HepG2 (cell line): Measurements from ENCODE around the gene ALDH4A1. TPM values are rescaled to one million over a fixed set of nuclear protein-coding genes. Genes with fewer than 3 reads are reported as not detected.
A peak's percentile ranks its signal among the peaks of the same experiment; 100 is the strongest.

Experiments used
- ATF7 ChIP-seq, 2 experiments: fragments of 450-650 bp in 1 of 2; sonication (generic) in 1 of 2; formaldehyde crosslinking in 1 of 2; IDR thresholded peaks; 2 replicates each; pipeline versions ENCODE4 v1.4.0 to v1.6.1; 2016 to 2020; ENCODE audit warnings: antibody characterized with exemption in 1 of 2, mild to moderate bottlenecking in 1 of 2, missing genetic modification reagents in 1 of 2
- DZIP1 ChIP-seq: sonication (generic); formaldehyde crosslinking; IDR thresholded peaks from 2 replicates; pipeline ENCODE4 v1.5.0; 2020; ENCODE audit warnings: mild to moderate bottlenecking, missing genetic modification reagents
- FOSL2 ChIP-seq: sonication (generic); formaldehyde crosslinking; IDR thresholded peaks from 2 replicates; pipeline ENCODE4 v1.4.0; 2020; ENCODE audit warnings: missing genetic modification reagents
- ISL2 ChIP-seq: sonication (generic); formaldehyde crosslinking; IDR thresholded peaks from 2 replicates; pipeline ENCODE4 v1.5.0; 2020; ENCODE audit warnings: missing genetic modification reagents
- NR0B2 ChIP-seq: sonication (generic); formaldehyde crosslinking; IDR thresholded peaks from 2 replicates; pipeline ENCODE4 v1.4.0; 2020; ENCODE audit warnings: mild to moderate bottlenecking, missing genetic modification reagents
- REPIN1 ChIP-seq: sonication (generic); formaldehyde crosslinking; IDR thresholded peaks from 2 replicates; pipeline ENCODE4 v1.8.0; 2022; ENCODE audit warnings: missing genetic modification reagents, low read depth, mild to moderate bottlenecking, borderline replicate concordance
- ZEB1 ChIP-seq: IDR thresholded peaks from 2 replicates; pipeline ENCODE4 v1.6.1; 2012; ENCODE audit warnings: mild to moderate bottlenecking, low read depth, inconsistent platforms; ENCODE audit not compliant: insufficient replicate concordance
- ZFP37 ChIP-seq: sonication (generic); formaldehyde crosslinking; IDR thresholded peaks from 2 replicates; pipeline ENCODE4 v1.4.0; 2020; ENCODE audit warnings: missing genetic modification reagents, borderline replicate concordance
- ZNF138 ChIP-seq: sonication (generic); formaldehyde crosslinking; IDR thresholded peaks from 2 replicates; pipeline ENCODE4 v1.5.0; 2020; ENCODE audit warnings: mild to moderate bottlenecking, low read depth, missing genetic modification reagents
- ZNF280D ChIP-seq: sonication (generic); formaldehyde crosslinking; IDR thresholded peaks from 2 replicates; pipeline ENCODE4 v1.5.1; 2020; ENCODE audit warnings: mild to moderate bottlenecking, missing genetic modification reagents
- ZNF292 ChIP-seq: sonication (generic); formaldehyde crosslinking; IDR thresholded peaks from 2 replicates; pipeline ENCODE4 v1.8.1; 2022; ENCODE audit warnings: mild to moderate bottlenecking, low read depth, missing genetic modification reagents, borderline replicate concordance
- ZNF629 ChIP-seq: sonication (generic); formaldehyde crosslinking; conservative IDR thresholded peaks from 2 replicates; pipeline ENCODE4 v1.5.0; 2020; ENCODE audit warnings: missing genetic modification reagents
- ZNF749 ChIP-seq: sonication (generic); formaldehyde crosslinking; IDR thresholded peaks from 2 replicates; pipeline ENCODE4 v1.8.0; 2022; ENCODE audit warnings: mild to moderate bottlenecking, missing genetic modification reagents, moderate library complexity, borderline replicate concordance
- ZNF788 ChIP-seq: sonication (generic); formaldehyde crosslinking; IDR thresholded peaks from 2 replicates; pipeline ENCODE4 v1.5.0; 2020; ENCODE audit warnings: mild to moderate bottlenecking, missing genetic modification reagents, borderline replicate concordance
- ZNF891 ChIP-seq: sonication (generic); formaldehyde crosslinking; IDR thresholded peaks from 2 replicates; pipeline ENCODE4 v1.5.0; 2020; ENCODE audit warnings: mild to moderate bottlenecking, missing genetic modification reagents
- polyA plus RNA-seq, 8 experiments: library from polyadenylated mRNA; depleted of rRNA in 3 of 8; stranded (reverse) in 7 of 8; unstranded in 1 of 8; fragments of >200 nt; fragmentation: Illumina TruSeq in 4 of 8; extraction: Trizol in 4 of 8; gene quantifications; 2 replicates each; pipeline versions ENCODE4 v1.2.1 to v1.2.3, GENCODE V29; 2011 to 2016; ENCODE audit warnings: low read depth in 4 of 8, missing spikeins in 1 of 8, mixed read lengths in 1 of 8; ENCODE audit not compliant: insufficient read depth in 1 of 8
- total RNA-seq, 5 experiments: library from RNA; depleted of rRNA; stranded (reverse); fragments of >200 nt; fragmentation: Illumina TruSeq; extraction: Trizol; gene quantifications; 2 replicates each; pipeline ENCODE4 v1.2.3, GENCODE V29; 2016; ENCODE audit warnings: low read depth in 1 of 5
- TF ChIP-seq, protein P1 (sequence below): sonication (generic); formaldehyde crosslinking; IDR thresholded peaks from 2 replicates; pipeline ENCODE4 v1.4.0; 2020; ENCODE audit warnings: missing genetic modification reagents

ALDH4A1 gene
- total and polyA plus RNA-seq, 2 of the 13 experiments (the other 11 are each of a cell fraction or from before 2014, with no cell fraction given), result 76.4 to 240 TPM

DNA sequence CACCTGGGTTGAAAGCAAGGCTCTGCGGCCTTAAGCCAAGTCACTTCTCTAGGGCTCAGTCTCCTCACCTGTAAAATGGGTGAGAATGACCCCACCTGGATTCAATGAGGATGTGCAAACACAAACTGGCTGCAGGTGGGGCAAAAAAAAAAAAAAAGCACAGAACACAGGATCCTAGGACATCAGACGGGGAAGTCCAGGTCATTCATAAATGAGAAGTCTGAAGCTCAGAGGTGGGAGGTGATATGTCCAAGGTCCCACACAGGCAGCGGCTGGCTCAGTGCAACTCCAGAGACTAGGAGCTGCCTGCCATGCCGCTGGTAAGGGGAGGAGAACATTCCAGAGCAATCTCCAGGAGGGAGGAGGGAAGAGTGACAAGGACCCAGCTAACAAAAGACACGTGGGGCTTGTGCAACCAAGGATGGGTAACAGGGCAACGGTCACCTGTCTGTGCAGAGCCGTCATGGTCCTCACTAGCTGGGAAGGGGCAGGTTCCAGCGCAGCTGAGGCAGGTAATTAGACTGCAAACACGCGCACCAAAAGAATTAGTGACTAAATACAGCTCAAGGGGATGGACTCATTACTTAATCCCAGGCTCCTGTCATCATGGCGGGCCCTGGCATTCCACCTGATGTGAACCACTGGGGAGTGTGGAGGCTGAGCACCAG lies 34.6 kb upstream of the ALDH4A1 start (continued):
- TF ChIP-seq, protein P1, sequence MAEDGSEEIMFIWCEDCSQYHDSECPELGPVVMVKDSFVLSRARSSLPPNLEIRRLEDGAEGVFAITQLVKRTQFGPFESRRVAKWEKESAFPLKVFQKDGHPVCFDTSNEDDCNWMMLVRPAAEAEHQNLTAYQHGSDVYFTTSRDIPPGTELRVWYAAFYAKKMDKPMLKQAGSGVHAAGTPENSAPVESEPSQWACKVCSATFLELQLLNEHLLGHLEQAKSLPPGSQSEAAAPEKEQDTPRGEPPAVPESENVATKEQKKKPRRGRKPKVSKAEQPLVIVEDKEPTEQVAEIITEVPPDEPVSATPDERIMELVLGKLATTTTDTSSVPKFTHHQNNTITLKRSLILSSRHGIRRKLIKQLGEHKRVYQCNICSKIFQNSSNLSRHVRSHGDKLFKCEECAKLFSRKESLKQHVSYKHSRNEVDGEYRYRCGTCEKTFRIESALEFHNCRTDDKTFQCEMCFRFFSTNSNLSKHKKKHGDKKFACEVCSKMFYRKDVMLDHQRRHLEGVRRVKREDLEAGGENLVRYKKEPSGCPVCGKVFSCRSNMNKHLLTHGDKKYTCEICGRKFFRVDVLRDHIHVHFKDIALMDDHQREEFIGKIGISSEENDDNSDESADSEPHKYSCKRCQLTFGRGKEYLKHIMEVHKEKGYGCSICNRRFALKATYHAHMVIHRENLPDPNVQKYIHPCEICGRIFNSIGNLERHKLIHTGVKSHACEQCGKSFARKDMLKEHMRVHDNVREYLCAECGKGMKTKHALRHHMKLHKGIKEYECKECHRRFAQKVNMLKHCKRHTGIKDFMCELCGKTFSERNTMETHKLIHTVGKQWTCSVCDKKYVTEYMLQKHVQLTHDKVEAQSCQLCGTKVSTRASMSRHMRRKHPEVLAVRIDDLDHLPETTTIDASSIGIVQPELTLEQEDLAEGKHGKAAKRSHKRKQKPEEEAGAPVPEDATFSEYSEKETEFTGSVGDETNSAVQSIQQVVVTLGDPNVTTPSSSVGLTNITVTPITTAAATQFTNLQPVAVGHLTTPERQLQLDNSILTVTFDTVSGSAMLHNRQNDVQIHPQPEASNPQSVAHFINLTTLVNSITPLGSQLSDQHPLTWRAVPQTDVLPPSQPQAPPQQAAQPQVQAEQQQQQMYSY, result peak; percentile 47; the same call in 1 of the 2 replicates
- TF ChIP-seq ZNF629 (peak; percentile 99), ZEB1 (peak; percentile 75), ZNF788 (CRISPR knock-in tag) (no peak), FOSL2 (CRISPR knock-in tag) (peak; percentile 21), ZNF891 (CRISPR knock-in tag) (0 out of 2 replicates have a peak, but pooled peaks have one; percentile 55), NR0B2 (CRISPR knock-in tag) (peak; percentile 40; the same call in 1 of the 2 replicates), ZNF138 (CRISPR knock-in tag) (no peak), REPIN1 (CRISPR knock-in tag) (peak; percentile 66; the same call in 1 of the 2 replicates), ZNF292 (peak; percentile 76; the same call in 1 of the 2 replicates), ZFP37 (CRISPR knock-in tag) (peak; percentile 27; the same call in 1 of the 2 replicates), ZNF749 (CRISPR knock-in tag) (no peak), ISL2 (CRISPR knock-in tag) (peak; percentile 42; the same call in 1 of the 2 replicates), ATF7 (IDR thresholded peaks at IDR 0.05) (no peak), ATF7 (CRISPR knock-in tag; IDR thresholded peaks at IDR 0.05) (0 out of 2 replicates have a peak, but pooled peaks have one; percentile 57), ZNF280D (0 out of 2 replicates have a peak, but pooled peaks have one; percentile 31), DZIP1 (CRISPR knock-in tag) (0 out of 2 replicates have a peak, but pooled peaks have one; percentile 53)
